Measurements from ENCODE around the gene PURA.
A peak's percentile ranks its signal among the peaks of the same experiment; 100 is the strongest.

The PURA gene

DNA sequence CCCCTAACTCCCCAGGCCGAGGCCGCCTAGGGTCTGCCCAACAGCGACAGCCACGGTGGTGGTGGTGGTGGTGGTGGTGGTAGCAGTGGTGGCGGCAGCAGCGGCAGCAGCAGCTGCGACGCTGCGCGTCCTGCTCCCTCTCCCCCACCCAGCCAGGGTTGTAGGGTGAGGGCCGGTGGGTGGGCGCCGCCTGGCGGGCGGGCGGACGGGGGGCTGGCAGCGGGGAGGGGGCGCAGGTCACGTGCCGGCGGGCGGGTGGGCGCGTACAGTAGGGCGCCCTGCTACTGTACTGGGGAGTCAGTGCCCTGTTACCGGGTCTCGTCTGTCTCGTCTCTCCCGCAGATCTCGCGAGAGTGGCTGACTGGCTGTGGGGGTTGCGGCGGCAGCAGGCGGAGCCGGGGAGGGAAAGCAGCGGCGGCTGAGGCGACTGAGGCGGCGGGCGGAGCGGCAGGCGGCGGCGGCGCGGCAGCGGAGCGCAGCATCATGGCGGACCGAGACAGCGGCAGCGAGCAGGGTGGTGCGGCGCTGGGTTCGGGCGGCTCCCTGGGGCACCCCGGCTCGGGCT lies at the start of gene PURA:
TSS of gene PURA (plus strand) at position 411 of the 565 bp plus-strand sequence. CDS start at position 484, 73 bp downstream.
- DNase-seq (ENCODE audit: low read depth), result peak; percentile 77

DNA sequence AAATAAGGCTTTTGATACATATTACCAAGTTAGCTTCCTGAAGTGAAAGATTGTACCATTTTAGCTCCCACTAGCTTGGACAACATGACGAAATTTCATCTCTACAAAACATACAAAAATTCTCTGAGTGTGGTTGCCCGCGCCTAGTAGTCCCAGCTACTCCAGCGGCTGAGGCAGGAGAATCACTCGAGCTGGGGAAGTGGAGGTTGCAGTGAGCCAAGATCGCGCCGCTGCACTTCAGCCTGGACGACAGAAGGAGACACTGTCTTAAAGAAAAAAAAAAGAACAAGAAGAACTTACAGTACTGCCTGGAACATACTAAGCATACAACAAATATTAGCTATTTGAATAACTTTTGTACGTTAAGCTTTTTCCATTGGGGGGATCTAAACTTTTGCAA lies 41.1 kb upstream of the PURA start:
- no peak for DNase-seq (ENCODE audit: low read depth)

DNA sequence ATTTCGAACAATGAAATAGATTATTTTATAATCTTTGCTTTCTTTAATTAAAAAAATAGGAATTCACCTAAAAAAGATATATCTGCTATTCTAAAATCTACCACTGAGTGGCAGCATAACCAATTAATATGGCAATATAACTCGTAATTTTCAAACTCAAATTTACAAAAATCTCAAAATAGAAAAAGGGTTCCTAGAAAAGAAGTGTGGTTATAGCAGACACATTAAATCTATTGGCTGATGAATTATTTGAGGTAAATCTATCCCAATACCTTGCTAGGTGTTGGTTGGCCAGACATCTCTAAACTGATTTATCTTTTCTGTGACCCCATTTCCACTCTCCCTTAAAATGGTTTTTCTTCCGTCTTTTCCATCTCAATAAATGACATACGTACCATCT lies 40.6 kb upstream of the PURA start:
- DNase-seq (ENCODE audit: low read depth), result no peak

DNA sequence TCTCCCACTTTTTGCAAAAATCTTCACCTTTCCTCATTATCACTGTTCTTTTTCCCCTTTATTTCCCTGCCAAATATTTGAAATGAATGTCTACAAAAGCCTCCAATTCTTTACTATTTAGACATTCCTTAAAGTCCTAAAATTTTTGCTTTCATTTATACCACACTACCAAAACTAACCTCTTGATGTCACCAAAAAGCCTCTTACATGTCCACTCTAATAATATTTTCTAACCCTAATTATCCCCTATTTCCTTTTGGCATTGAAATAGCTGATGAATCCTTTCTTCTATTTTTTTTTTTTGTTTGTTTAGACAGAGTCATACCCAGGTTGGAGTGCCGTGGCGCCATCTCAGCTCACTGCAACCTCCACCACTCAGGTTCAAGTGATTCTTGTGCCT lies 38.5 kb upstream of the PURA start:
- DNase-seq (ENCODE audit: low read depth), result no peak

DNA sequence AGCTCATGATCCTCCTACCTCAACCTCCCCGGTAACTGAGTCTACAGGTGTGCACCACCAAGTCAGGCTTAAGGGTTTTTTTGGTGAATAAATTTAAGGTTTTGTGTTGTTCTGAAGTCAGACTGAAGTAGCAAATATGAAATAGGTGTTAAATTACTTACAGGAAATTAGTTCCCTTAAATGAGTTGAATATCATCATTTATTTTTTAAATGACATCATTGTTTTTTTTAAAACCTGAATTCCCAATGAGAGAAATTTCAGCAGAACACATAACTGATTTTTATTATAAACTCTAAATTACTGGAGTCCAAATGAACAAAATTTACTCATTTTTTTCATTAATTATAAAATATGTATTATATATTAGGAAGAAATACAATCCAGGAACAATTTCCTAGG lies 37.8 kb upstream of the PURA start:
- no peak for DNase-seq (ENCODE audit: low read depth)

DNA sequence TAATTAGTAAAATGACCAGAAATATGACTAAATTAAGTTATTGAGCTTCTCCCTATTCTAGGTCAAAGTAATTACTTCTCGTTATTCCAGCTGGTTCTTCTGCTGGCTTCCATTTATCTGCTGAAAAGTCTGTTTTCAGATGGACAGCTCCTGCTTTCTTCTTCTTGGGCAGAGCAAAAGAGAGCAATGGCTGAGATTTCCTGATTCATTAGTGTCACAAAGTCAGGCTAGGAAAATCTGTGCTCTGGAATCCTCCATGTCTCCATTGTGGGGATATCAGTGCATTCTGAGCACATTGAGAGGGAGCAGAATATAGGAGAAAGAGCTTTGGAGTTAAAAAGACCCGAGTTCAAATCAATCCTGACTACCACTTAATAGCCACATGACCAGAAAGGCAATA lies 37.1 kb upstream of the PURA start:
- no peak for DNase-seq (ENCODE audit: low read depth)

DNA sequence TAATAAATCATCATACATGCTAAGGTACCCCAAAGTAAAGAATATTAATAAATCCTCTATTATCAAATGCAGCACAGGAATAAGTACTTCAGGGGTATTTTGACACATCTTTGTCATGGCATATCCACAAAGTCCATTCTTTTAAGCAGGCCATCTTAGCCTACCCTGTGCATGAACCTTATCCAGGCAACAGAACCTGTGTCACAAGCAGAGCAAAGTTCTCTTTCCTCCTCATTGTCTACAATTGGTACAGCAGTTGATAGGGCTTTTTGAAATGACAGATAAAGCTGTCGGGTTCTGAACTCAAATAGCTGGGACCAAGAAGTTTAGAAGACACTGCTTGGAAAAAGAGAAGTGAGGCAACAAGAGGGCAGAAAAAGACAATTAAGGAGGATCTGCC lies 30.8 kb upstream of the PURA start:
- DNase-seq (ENCODE audit: low read depth), result no peak

DNA sequence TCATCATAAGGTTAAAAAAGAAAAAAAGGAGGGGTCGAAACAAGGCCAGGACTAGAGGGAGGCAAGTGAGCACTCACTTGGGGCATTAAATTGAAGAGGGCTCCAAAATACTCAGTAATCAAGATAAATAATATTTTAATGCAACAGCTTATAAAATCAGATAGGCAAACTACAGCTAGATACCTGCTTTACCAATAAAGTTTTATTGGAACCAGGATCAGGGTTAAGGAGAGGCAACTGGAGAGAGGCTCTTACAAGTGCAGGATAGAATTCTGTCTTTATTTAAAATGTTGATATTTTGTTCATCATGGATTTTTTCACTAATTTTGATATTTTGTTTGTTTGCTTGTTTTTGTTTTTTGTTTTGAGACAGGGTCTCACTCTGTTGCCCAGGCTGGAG lies 30.3 kb upstream of the PURA start:
- DNase-seq (ENCODE audit: low read depth), result no peak

DNA sequence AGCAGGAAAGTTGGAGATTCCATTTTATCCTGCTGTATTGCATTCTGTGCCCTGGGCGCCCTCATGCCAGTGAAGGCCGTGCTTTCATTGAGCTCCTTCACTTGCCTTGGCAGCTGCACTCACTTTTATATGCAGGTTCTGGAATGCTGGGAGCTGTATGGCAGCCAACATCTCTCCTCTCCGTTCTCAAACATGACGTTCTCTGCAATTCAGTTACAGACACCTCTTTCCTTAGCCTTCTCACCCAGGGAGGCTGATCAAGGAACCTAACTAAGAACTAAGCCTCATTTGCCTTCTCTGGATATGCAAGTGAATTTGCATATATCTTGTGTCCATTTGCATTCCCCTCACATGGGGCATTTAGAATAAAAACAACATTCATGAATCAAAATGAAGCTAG lies 29.4 kb upstream of the PURA start:
- no peak for DNase-seq (ENCODE audit: low read depth)

DNA sequence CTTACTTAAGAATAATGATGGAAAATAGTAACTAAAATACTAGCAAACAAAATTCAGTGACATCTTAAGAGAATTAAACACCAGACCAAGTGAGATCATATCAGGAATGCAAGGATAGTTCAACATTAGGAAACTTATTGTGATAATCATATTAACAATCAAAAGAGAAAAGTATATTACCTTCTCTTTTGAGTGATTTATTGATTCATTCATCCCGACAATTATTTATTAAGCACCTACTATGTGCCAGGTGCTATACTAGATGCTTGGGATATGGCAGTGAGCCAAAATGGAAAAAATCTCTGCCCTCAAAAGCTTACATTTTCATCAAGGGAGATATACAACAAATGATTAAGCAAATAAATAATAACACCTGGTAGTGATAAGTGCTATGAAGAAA lies 23.7 kb upstream of the PURA start:
- DNase-seq (ENCODE audit: low read depth), result no peak

DNA sequence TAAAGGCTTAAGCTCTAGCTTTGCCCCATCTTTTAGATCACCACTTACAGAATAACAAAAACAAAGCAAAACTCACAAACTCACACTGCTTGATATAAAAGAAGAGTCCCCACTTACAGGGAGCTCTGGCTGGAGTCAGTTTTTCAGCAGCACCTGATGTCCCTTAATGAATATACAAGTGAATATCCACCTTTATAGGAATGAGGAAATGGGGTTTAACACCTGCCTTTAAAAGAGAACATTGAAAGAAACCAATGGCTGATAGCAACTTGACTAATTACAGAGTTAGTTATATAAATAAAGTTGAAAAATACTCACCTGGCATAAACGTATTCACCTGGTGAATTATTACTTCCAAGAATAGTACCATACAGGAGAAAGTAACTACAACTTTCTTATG lies 20.7 kb upstream of the PURA start:
- DNase-seq (ENCODE audit: low read depth), result no peak

DNA sequence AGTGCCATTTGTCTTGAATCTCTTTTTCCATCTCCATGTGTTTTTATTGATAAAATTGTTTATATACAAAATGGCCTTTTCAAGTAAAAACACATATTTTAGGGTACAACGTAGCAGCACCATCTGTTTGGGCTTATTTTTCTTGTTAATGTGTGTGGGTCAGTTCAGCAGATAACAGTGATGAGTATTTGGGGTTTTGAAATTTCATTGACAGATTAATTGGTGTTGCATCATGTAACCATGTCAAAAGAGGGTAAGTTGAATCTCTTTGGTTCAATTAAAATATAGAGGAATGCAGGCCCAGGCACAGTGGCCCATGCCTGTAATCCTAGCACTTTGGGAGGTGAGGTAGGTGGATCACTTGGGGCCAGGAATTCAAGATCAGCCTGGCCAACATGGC lies 20.0 kb upstream of the PURA start:
- DNase-seq (ENCODE audit: low read depth), result no peak

DNA sequence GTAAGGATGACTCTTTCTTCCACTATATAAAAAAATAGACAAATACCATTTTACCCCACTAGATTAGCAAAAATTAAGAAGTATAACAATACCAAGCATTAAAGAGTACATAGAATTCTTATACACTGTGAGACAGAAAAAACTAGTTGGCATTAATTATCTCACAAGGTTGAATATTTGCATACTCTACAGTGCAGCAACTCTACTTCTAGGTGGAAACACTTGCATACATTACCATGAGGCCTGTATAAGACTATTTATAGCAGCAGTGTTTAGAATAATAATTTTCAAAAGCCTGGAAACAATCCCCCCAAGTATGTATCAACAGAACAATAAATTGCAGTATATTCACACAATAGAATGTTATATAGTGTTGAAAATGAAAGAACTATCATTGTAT lies 19.0 kb upstream of the PURA start:
- no peak for DNase-seq (ENCODE audit: low read depth)

DNA sequence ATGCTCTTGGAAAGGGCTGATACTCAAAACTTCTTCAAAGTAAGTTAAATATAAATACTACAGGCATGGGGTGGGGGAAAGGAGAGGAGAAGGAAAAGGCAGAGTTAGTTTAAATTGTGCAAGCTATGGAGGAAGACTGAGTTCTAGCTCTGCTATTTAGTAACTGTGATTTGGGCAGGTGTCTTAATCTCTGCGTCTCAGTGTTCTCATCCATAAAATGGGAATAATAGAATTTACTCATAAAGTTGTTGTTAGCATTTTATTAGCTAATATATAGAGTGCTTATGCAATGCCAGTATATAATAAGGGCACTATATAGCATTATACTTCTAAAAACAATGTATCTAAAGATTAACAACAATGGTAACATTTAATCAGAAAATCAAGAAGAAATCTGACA lies 12.7 kb upstream of the PURA start:
- DNase-seq (ENCODE audit: low read depth), result no peak

DNA sequence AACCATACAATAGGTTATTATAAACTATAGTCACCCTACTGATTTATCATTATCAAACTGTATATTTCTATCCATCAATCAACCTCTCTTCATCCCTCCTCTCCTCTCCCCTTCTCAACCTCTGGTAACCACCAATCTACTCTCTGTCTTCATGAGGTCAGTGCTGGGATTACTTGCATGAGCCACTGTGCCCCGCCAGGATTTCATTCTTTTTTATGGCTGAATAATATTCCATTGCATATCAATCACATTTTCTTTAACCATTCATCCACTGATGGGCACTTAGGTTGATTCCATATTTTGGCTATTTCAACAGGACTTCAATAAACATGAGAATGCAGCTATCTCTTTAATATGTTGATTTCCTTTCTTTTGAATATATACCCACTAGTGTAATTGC lies 10.8 kb upstream of the PURA start:
- no peak for DNase-seq (ENCODE audit: low read depth)

DNA sequence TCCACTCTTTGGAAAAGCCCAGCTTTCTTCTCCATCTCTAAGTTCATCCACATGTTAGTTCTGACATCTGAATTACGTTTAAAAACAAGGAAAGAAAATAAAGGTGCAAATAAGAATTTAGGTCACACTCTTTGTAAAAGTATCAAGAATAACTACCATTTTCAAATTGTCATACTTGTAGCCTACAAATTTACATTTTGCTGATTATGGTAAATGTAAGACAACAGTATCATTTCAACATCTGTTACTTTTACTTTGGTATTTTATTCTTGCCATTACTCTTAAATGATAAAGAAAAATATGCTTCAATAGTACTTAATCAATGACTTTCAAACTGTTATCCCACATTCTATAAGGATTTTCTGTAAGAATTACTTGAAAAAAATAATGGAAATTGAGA lies 9.8 kb upstream of the PURA start:
- no peak for DNase-seq (ENCODE audit: low read depth)

DNA sequence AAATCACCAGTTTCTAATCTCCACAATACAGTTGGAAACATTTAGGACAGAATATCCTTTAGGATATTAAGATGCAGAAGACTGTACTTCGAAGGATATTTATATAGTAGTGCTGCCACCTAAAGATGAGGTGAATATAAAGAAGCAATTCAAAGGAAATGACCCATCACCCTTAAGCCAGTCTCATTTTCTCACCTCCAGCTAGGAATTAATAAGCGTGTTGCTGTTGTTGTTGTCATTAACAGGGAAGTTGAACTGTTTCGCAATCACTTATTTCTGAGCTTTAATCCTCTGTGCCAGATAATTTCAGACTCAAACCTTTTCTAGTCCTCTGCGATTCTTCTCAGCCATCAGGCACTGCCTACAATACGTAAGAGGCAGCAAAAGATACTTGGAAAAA lies 7.8 kb upstream of the PURA start:
- DNase-seq (ENCODE audit: low read depth), result no peak

DNA sequence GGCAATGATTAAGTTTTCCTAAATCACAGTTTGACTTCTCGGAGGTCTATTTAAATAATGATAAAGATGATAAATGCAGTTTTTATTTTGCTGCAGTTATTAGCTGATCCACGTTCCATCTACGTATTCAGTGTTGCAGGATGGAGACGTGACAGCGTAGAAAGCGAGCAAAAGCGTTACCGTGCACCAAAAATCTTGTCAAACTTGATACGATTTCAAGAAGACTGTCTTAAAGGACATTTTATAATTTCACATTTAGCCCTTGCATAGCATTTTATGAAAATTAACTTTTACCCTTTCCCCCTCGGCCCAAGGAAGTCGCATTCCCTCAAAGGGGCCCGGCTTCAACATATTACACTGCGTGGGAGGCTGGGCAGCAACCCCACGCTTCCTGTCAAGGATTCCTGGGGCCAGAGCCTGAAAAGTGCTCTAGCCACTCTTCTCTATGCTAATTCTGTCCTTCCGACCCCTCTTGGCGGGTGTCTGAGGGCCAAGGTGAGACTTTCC lies 7.1 kb upstream of the PURA start:
- DNase-seq (ENCODE audit: low read depth), result no peak

DNA sequence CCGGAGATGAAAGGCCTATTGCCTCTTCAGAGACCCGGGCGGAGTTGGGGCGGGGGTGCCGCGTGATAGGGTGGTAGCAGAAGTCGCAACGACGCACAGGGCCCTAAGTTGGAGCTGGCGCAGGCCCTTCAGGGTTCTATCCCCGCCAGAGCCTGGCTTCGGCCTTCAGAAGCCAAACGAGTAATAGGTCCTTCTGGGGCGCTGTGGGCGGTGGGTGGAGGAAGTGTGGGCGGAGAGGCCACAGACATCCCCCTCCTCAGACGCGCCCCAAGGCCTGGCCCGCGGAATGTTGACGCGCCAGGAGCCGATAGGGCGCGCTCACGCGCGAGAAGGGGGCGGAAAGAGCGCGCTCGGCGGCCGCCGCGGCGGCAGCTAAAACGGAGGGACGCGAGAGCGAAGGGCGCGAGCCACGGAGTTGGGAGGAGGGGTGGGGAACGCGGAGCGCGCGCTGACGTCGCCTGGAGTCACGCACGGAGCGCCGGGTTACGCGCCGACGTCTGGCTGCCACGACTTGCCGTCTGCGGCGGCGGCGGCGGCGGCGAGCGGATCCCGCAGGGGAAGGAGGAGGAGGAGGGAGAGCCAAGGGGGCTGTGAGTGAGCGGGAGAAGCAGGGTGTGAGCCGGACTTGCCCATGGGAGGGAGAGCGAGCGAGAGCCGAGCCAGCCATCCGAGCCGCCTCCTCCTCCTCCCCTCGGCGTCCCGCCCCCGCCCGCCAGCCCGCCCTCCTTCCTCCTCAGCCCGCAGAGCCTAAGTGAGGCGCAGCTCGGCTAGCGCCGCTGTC lies 6.4 kb upstream of the PURA start:
- DNase-seq (ENCODE audit: low read depth), result peak; percentile 78

DNA sequence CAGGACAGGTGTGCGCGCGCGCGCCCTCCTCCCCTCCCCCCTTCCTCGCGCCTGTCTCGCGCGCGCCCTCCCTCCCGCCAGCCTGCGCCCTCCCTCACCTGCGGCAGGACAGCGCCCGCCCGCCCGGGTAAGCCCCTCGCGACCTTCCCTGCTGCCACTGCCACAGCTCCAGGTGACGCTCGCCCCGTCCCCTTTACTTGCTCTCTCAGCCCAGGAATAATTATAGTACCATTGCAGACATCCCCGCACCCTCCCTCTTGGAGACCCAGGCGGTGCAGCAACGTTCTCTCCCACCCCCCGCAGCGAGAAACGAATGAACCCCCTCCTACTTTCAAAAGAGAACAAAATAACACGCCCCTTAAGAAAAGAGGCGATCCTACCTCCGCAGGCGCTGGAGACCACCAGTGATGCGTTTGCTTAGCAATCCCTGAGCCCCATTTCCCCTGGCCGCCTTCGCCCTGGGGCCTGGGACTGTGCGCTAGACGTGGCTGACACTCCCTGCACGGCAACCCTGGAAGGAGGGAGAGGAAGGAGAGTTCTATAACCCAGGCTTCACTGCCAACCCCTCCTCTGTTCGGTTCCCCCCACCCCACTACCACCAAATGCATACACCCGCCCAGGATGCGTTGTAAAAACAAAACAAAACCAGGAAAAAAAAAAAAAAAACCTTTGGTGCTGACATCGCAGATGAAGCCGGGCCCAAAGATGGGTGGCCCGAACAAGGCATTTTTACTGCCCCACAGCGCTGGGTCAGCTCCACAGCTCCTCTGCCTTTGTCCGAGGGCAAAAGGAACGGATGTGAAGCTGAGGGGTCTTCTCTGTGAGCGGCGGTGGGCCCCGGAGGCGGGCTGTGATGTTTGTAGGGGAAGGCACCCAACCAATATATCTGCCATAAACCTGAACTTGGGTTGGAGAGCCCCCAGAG lies 5.6 kb upstream of the PURA start:
- no peak for DNase-seq (ENCODE audit: low read depth)

DNA sequence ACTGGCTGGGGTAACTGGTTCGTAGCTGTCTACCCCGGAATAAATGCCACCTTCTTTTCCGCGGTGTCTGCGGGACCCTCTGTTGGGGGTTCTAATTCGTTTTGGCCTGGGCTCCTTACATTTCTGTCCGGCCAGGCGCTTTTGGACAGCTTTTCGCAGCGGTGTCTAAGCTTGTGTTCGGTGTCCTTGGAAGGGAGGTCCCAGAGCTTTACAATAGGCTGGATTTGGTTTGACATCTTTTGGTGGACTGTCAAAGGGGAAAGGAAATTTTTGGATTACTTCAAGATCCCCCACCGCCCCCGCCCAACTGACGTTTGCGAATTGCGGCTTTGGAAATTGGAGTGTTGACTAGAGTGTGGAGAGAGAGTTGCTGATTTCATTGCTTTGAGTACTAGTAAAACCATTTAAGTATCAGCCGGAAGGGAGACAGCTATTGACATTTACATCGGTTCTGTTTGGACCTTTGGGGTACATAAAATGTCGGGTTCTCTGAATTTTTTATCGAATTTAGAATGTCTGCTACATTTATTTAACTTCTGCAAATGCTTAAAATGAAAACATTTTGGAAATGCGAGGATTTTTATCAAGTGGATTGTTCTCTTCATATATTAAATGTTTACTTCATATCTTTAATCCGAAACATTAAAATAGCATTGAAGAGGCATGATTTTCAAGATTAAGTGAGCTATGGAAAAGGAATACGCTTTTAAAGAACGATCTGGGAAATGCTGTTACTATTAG lies 4.7 kb upstream of the PURA start:
- DNase-seq (ENCODE audit: low read depth), result no peak
